Activated naive CD4-positive, alpha-beta T cell treated with anti-CD3 and anti-CD28 coated beads, Interleukin-2, amount 10 ng/mL, durations not matched to agents 7 days and 5 days (primary cell): Measurements from ENCODE around the gene LMF2.

ENCODE experiments used
- CTCF ChIA-PET: fragments of 350-600 bp; sonication (Branson Sonifier 250); formaldehyde crosslinking; loops from one replicate; lab custom pipeline; 2021; ENCODE audit warnings: antibody characterized with exemption; lab: Charles Lee
- DNase-seq: peaks from one replicate; pipeline ENCODE4 v3.0.0-alpha.2; 2020
- H3K27ac Mint-ChIP-seq: one replicate; pipeline ENCODE4 v1.8.0; 2021; ENCODE audit warnings: mild to moderate bottlenecking, moderate library complexity, mixed read lengths
- H3K27me3 Mint-ChIP-seq: one replicate; pipeline ENCODE4 v1.8.0; 2021; ENCODE audit warnings: mild to moderate bottlenecking, mixed read lengths
- H3K36me3 Mint-ChIP-seq: one replicate; pipeline ENCODE4 v1.8.0; 2021; ENCODE audit warnings: mixed read lengths
- H3K4me1 Mint-ChIP-seq: one replicate; pipeline ENCODE4 v1.8.0; 2021; ENCODE audit warnings: mixed read lengths
- H3K4me3 Mint-ChIP-seq: one replicate; pipeline ENCODE4 v1.8.0; 2021; ENCODE audit warnings: mild to moderate bottlenecking, moderate library complexity, mixed read lengths
- H3K9me3 Mint-ChIP-seq: one replicate; pipeline ENCODE4 v1.8.0; 2021; ENCODE audit warnings: mixed read lengths

The LMF2 gene

GRCh38 chr22:50497093-50497492 is 10.4 kb downstream of the LMF2 start:
- peaks cover 11% of the 10 kb centered on the region for H3K27me3 Mint-ChIP-seq
- H3K36me3 Mint-ChIP-seq, result peaks cover under 1% of the 10 kb centered on the region
- CTCF ChIA-PET, result interaction anchor here (0.7 to 2.8 kb wide), 18 partner anchors 11 to 334 kb away, joined by 3 to 21 read pairs (median 4); partner anchors contain the start of genes DENND6B, LMF2, MIOX and NCAPH2
- no peak overlapping the region for H3K4me3 Mint-ChIP-seq
- DNase-seq, result no peak
- peaks cover 3% of the 10 kb centered on the region for H3K4me1 Mint-ChIP-seq
- H3K27ac Mint-ChIP-seq, result no peak overlapping the region
- no peaks in the 10 kb centered on the region for H3K9me3 Mint-ChIP-seq

DNA sequence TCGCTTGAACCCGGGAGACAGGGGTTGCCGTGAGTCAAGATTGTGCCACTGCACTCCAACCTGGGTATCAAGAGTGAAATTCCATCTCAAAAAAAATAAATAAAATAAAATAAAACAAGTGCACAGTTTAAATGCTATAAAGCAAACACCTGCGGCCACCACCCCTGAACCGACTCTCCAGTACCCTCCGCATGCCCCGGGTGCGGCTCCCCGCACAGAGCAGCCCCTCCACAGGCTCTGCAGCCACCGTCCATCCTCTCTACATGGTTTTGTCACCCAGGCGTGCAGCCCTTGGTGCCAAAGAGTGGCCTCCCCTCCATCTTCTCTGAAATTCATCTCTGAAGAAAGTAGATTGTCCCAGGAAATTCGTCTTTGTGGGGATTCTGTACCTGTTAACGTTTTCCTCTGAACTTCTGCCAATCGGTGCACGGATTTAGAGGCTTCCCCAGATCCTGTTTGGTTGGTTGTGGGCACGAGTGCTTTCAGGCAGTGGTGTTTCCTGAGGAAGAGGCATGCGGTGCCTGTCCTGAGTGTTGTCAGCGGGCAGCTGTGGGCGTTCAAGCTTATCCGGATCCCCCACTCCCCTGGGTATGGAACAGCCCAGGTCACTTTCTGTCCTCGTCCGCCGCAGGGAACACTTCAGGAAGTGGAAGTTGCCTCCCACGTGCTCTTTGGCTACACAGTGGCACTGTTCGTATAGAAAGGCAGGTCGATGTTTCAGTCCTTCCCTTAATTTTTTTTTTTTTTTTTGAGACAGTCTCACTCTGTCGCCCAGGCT is 16.8 kb downstream of the LMF2 start:
- H3K9me3 Mint-ChIP-seq, result no peaks in the 10 kb centered on the region

GRCh38 chr22:50489363-50490243 is 17.9 kb downstream of the LMF2 start:
- CTCF ChIA-PET, result no interaction called here
- Mint-ChIP-seq H3K4me3 (no peak overlapping the region), H3K27ac (no peak overlapping the region), H3K4me1 (peaks cover 16% of the 10 kb centered on the region), H3K9me3 (no peaks in the 10 kb centered on the region), H3K36me3 (no peaks in the 10 kb centered on the region), H3K27me3 (peaks cover 41% of the 10 kb centered on the region)
- no peak for DNase-seq

More for the DNA sequence above, 16.8 kb downstream of the LMF2 start:
- peaks cover 38% of the 10 kb centered on the region for H3K27me3 Mint-ChIP-seq
- peak; percentile 33 for DNase-seq
- peaks cover 13% of the 10 kb centered on the region for H3K4me1 Mint-ChIP-seq
- H3K4me3 Mint-ChIP-seq, result no peak overlapping the region
- no peaks in the 10 kb centered on the region for H3K36me3 Mint-ChIP-seq
- CTCF ChIA-PET, result no interaction called here
- H3K27ac Mint-ChIP-seq, result peak overlapping the region; percentile 72

DNA sequence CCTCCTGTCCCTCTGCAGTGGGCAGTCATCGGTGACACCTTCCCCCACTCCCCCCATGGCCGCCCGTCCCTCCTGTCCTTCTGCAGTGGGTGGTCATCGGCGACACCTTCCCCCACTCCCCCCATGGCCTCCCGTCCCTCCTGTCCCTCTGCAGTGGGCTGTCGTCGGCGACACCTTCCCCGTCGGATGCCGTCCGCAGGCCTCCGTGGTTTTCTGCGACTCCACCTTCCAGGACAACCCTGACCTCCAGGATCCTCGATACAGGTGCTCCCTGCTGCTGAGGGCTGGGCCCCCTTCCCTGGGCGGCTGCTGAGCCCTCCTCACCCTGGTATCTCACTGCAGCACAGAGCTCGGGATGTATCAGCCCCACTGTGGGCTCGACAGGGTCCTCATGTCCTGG is 18.6 kb downstream of the LMF2 start:
- CTCF ChIA-PET, result no interaction called here
- H3K36me3 Mint-ChIP-seq, result no peaks in the 10 kb centered on the region
- peaks cover 45% of the 10 kb centered on the region for H3K27me3 Mint-ChIP-seq
- no peak for DNase-seq
- H3K27ac Mint-ChIP-seq, result no peak overlapping the region
- H3K4me1 Mint-ChIP-seq, result peaks cover 16% of the 10 kb centered on the region
- H3K4me3 Mint-ChIP-seq, result no peak overlapping the region
- H3K9me3 Mint-ChIP-seq, result no peaks in the 10 kb centered on the region

- no peaks in the 10 kb centered on the region for H3K9me3 Mint-ChIP-seq
- CTCF ChIA-PET, result no interaction called here
- peaks cover 45% of the 10 kb centered on the region for H3K27me3 Mint-ChIP-seq
- no peak for DNase-seq
- no peak overlapping the region for H3K4me3 Mint-ChIP-seq
- H3K4me1 Mint-ChIP-seq, result peaks cover 16% of the 10 kb centered on the region
- no peaks in the 10 kb centered on the region for H3K36me3 Mint-ChIP-seq
- no peak overlapping the region for H3K27ac Mint-ChIP-seq
Measured at GRCh38 chr22:50488006-50488677, 19.4 kb downstream of the LMF2 start.

GRCh38 chr22:50487290-50488005 is 20.1 kb downstream of the LMF2 start:
- DNase-seq, result no peak
- Mint-ChIP-seq H3K4me1 (peaks cover 16% of the 10 kb centered on the region), H3K27me3 (peaks cover 45% of the 10 kb centered on the region), H3K9me3 (no peaks in the 10 kb centered on the region), H3K36me3 (no peaks in the 10 kb centered on the region), H3K27ac (no peak overlapping the region), H3K4me3 (no peak overlapping the region)
- CTCF ChIA-PET, result interaction anchor here (0.7 kb wide), 1 partner anchor 11 kb away, joined by 4 read pairs; no protein-coding TSS in a partner anchor

DNA sequence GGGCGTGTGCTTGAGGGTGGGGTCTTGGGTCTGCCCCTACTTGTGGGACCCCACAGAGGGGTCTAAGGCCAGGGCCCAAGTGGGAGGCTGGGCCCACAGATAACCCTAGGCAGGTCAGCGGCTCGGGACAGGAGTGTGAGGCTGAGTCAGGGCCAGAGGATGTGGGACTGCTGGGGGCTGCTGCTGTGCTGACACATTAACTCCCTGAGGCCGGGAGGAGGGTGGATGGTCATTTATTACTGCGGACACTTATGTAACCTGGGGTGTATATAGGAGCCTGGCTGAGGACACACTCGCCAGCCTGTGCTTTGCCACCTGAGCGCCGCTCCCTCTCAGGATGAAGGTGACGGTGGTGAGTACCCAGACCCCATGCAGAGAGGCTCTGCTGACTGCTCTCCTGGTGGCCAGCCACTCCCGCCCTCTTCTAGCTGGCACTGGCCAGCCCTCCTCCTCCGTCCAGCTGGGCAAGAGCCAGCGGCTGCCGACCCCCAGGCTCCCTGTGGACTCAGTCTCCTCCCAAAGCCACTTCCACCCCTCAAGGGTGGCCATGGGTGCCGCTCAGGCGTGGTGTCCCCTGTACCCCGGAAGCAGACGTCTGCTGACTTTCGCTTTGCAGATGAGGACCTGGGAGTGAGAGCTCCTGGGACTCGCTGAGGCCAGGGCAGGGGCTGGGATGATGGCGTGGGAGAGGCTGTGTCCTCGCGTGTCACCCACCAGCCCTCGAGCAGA is 20.8 kb downstream of the LMF2 start, which contains the start of gene MIOX:
TSS of gene MIOX (plus strand) at position 299 of the 729 bp plus-strand sequence. CDS start at position 338, 39 bp downstream.
- H3K27ac Mint-ChIP-seq, result peak within 1 kb of the TSS; percentile 58
- no peak within 1 kb of the TSS for H3K4me3 Mint-ChIP-seq
- CTCF ChIA-PET, result interaction anchor here (0.7 to 2.0 kb wide), 2 partner anchors 11 to 12 kb away, joined by 4 to 10 read pairs; no protein-coding TSS in a partner anchor
- no peaks in the 10 kb centered on the region for H3K36me3 Mint-ChIP-seq
- H3K9me3 Mint-ChIP-seq, result no peaks in the 10 kb centered on the region
- peaks cover 50% of the 10 kb centered on the region for H3K27me3 Mint-ChIP-seq
- DNase-seq, result no peak
- peaks cover 16% of the 10 kb centered on the region for H3K4me1 Mint-ChIP-seq

GRCh38 chr22:50485221-50486131 is 22.0 kb downstream of the LMF2 start:
- Mint-ChIP-seq H3K9me3 (no peaks in the 10 kb centered on the region), H3K4me1 (peaks cover 10% of the 10 kb centered on the region), H3K36me3 (no peaks in the 10 kb centered on the region), H3K27me3 (peaks cover 46% of the 10 kb centered on the region), H3K27ac (no peak overlapping the region), H3K4me3 (no peak overlapping the region)
- CTCF ChIA-PET, result interaction anchor here (0.6 to 2.0 kb wide), 2 partner anchors 12 to 31 kb away, joined by 3 to 10 read pairs; no protein-coding TSS in a partner anchor
- no peak for DNase-seq

- Mint-ChIP-seq H3K27me3 (peaks cover 59% of the 10 kb centered on the region), H3K36me3 (no peaks in the 10 kb centered on the region), H3K4me1 (peaks cover 15% of the 10 kb centered on the region), H3K9me3 (no peaks in the 10 kb centered on the region), H3K4me3 (no peak overlapping the region), H3K27ac (no peak overlapping the region)
- CTCF ChIA-PET, result interaction anchor here (1.0 kb wide), 1 partner anchor 10 kb away, joined by 4 read pairs; no protein-coding TSS in a partner anchor
- no peak for DNase-seq
Measured at GRCh38 chr22:50483977-50484853, 23.3 kb downstream of the LMF2 start.

DNA sequence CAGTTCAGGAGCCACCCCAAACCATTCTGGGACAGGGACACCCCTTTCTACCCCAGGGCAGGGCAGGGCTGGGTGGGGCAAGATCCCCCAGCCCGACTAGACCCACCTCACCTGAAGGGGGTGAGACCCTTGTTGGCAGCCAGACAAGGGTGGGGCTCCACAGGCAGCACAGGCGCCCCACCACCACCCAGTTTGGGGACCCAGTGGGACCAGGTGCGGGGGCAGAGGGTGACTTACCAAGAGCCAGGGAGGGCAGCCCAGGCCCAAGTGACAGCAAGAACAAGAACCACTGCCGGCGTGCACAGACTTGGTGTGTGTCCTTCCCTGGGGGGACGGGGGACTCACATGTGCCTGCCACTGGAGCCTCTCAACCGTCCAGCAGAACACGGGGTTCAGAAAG is 23.9 kb downstream of the LMF2 start:
- DNase-seq, result no peak
- CTCF ChIA-PET, result interaction anchor here (0.8 to 1.8 kb wide), 3 partner anchors 10 to 14 kb away, joined by 3 to 5 read pairs (median 4); no protein-coding TSS in a partner anchor
- Mint-ChIP-seq H3K4me1 (peaks cover 15% of the 10 kb centered on the region), H3K4me3 (no peak overlapping the region), H3K27me3 (peaks cover 65% of the 10 kb centered on the region), H3K27ac (no peak overlapping the region), H3K36me3 (no peaks in the 10 kb centered on the region), H3K9me3 (no peaks in the 10 kb centered on the region)

GRCh38 chr22:50483106-50483505 is 24.4 kb downstream of the LMF2 start:
- peaks cover 15% of the 10 kb centered on the region for H3K4me1 Mint-ChIP-seq
- H3K36me3 Mint-ChIP-seq, result no peaks in the 10 kb centered on the region
- H3K9me3 Mint-ChIP-seq, result no peaks in the 10 kb centered on the region
- DNase-seq, result no peak
- H3K4me3 Mint-ChIP-seq, result peak overlapping the region; percentile 50
- CTCF ChIA-PET, result interaction anchor here (0.8 to 1.8 kb wide), 2 partner anchors 10 to 15 kb away, joined by 3 to 5 read pairs; no protein-coding TSS in a partner anchor
- peaks cover 68% of the 10 kb centered on the region for H3K27me3 Mint-ChIP-seq
- H3K27ac Mint-ChIP-seq, result no peak overlapping the region
